NCI-H1694 (cell line): ENCODE data around the gene MAML2.
"Not testable (repeated sequence)": the region's sequence is repeated elsewhere in the genome, so short reads cannot be mapped to it uniquely, and the experiment has no call there.

Experiments used
- DNase-seq: peaks from one replicate; lab custom pipeline; 2025; lab: John Stamatoyannopoulos, UW

Gene MAML2

GRCh38 chr11:96271352-96271751 is 71.6 kb downstream of the MAML2 start:
- DNase-seq = not testable (repeated sequence)

- not testable (repeated sequence) for DNase-seq
Measured at GRCh38 chr11:96268527-96268926, 74.5 kb downstream of the MAML2 start.

- DNase-seq = no peak
Measured at GRCh38 chr11:96267496-96268032, 75.4 kb downstream of the MAML2 start.

GRCh38 chr11:96267001-96267495 is 75.9 kb downstream of the MAML2 start:
- DNase-seq = no peak

GRCh38 chr11:96265972-96266371 is 77.0 kb downstream of the MAML2 start:
- no peak for DNase-seq

GRCh38 chr11:96265220-96265737 is 77.7 kb downstream of the MAML2 start:
- no peak for DNase-seq

- no peak for DNase-seq
Measured at GRCh38 chr11:96264364-96264763, 78.6 kb downstream of the MAML2 start.

GRCh38 chr11:96263238-96263763 is 79.7 kb downstream of the MAML2 start:
- DNase-seq = no peak

- no peak for DNase-seq
Measured at GRCh38 chr11:96260532-96260931, 82.5 kb downstream of the MAML2 start.

GRCh38 chr11:96260067-96260511 is 82.9 kb downstream of the MAML2 start:
- DNase-seq = no peak

- no peak for DNase-seq
Measured at GRCh38 chr11:96259134-96259830, 83.7 kb downstream of the MAML2 start.

GRCh38 chr11:96257972-96258934 is 84.7 kb downstream of the MAML2 start:
- DNase-seq = no peak

GRCh38 chr11:96257036-96257435 is 86.0 kb downstream of the MAML2 start:
- no peak for DNase-seq

GRCh38 chr11:96256215-96257011 is 86.6 kb downstream of the MAML2 start:
- DNase-seq = no peak

GRCh38 chr11:96254854-96255253 is 88.1 kb downstream of the MAML2 start:
- no peak for DNase-seq

- DNase-seq = no peak
Measured at GRCh38 chr11:96254087-96254486, 88.9 kb downstream of the MAML2 start.

GRCh38 chr11:96246718-96247552 is 96.1 kb downstream of the MAML2 start:
- no peak for DNase-seq

GRCh38 chr11:96242971-96243647 is 99.9 kb downstream of the MAML2 start:
- peak; percentile 62 for DNase-seq

- DNase-seq = no peak
Measured at GRCh38 chr11:96242191-96242847, 100.7 kb downstream of the MAML2 start.
